Uterus (tissue), 2 donors: Measurements from ENCODE around the gene MAP3K12.

ENCODE experiments used
- POLR2A ChIP-seq, 2 donors: fragments of 450-650 bp; IDR thresholded peaks; one replicate each; pipeline ENCODE4 v1.6.1; 2016; ENCODE audit warnings: antibody characterized with exemption in 2 of 2, mild to moderate bottlenecking in 1 of 2, moderate library complexity in 1 of 2
- TF ChIP-seq, protein P1 (sequence below), 4 experiments: fragments of 200-600 bp in 2 of 4; fragments of 450-650 bp in 2 of 4; sonication (generic) in 2 of 4; IDR thresholded peaks; one replicate each; pipeline ENCODE4 v1.5.1; 2016 to 2019; ENCODE audit warnings: antibody characterized with exemption in 4 of 4, mild to moderate bottlenecking in 2 of 4, moderate library complexity in 1 of 4

- TF ChIP-seq POLR2A (IDR thresholded peaks at IDR 0.05): peak; percentile 20 to 74
- TF ChIP-seq, protein P1, sequence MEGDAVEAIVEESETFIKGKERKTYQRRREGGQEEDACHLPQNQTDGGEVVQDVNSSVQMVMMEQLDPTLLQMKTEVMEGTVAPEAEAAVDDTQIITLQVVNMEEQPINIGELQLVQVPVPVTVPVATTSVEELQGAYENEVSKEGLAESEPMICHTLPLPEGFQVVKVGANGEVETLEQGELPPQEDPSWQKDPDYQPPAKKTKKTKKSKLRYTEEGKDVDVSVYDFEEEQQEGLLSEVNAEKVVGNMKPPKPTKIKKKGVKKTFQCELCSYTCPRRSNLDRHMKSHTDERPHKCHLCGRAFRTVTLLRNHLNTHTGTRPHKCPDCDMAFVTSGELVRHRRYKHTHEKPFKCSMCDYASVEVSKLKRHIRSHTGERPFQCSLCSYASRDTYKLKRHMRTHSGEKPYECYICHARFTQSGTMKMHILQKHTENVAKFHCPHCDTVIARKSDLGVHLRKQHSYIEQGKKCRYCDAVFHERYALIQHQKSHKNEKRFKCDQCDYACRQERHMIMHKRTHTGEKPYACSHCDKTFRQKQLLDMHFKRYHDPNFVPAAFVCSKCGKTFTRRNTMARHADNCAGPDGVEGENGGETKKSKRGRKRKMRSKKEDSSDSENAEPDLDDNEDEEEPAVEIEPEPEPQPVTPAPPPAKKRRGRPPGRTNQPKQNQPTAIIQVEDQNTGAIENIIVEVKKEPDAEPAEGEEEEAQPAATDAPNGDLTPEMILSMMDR (IDR thresholded peaks at IDR 0.05): peak in 3 of 4 experiments; percentile 4 to 19 (median 18)
These were observed 1.7 kb upstream of the MAP3K12 start, which contains the start of gene TARBP2 for GRCh38 chr12:53500776-53501614.
